Astrocyte (in vitro differentiated cells and primary cell): Measurements from ENCODE around the gene TRIM5.

Experiments used
- EZH2 ChIP-seq: IDR thresholded peaks from 2 replicates; pipeline ENCODE4 v1.6.1; 2012; ENCODE audit warnings: mild to moderate bottlenecking, low read length, inconsistent platforms; ENCODE audit not compliant: insufficient read depth
- TF ChIP-seq, protein P1 (sequence below): IDR thresholded peaks from 2 replicates; pipeline ENCODE4 v1.5.1; 2011; ENCODE audit warnings: low read depth, mild to moderate bottlenecking, inconsistent platforms, low read length, moderate library complexity; ENCODE audit not compliant: insufficient read depth

GRCh38 chr11:5663511-5663910, 21.4 kb downstream of the TRIM5 start:
- TF ChIP-seq, protein P1, sequence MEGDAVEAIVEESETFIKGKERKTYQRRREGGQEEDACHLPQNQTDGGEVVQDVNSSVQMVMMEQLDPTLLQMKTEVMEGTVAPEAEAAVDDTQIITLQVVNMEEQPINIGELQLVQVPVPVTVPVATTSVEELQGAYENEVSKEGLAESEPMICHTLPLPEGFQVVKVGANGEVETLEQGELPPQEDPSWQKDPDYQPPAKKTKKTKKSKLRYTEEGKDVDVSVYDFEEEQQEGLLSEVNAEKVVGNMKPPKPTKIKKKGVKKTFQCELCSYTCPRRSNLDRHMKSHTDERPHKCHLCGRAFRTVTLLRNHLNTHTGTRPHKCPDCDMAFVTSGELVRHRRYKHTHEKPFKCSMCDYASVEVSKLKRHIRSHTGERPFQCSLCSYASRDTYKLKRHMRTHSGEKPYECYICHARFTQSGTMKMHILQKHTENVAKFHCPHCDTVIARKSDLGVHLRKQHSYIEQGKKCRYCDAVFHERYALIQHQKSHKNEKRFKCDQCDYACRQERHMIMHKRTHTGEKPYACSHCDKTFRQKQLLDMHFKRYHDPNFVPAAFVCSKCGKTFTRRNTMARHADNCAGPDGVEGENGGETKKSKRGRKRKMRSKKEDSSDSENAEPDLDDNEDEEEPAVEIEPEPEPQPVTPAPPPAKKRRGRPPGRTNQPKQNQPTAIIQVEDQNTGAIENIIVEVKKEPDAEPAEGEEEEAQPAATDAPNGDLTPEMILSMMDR = no peak
- TF ChIP-seq EZH2 = no peak
